ENCODE measurements around the gene DYSF.
"Not testable (repeated sequence)": the region's sequence is repeated elsewhere in the genome, so short reads cannot be mapped to it uniquely, and the experiment has no call there.

DYSF gene

DNA sequence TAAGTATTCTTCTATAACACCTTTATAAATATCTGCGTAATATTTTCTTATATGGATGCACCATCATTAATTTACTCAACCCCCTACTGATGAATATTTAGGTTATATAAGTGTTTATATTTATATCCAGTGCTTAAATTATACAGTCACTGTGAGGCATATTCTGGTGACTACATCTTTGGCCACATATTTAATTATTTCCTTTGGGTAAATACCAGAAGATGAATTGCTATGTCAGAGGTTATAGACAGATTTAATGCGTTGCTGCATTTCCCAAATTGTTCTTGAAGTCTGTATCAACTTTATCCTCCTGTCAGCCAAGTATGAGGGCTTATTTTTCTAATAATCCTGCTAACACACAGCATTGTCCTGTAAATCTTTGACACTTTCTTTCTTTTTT, 18.7 kb downstream of the DYSF start:
- no peak for DNase-seq (ENCODE audit: low read depth in 2 of 2)

- no peak for DNase-seq (ENCODE audit: low read depth in 2 of 2)
Measured at GRCh38 chr2:71473346-71474031, 20.1 kb downstream of the DYSF start.

- no peak for DNase-seq (ENCODE audit: low read depth in 2 of 2)
Measured at GRCh38 chr2:71474116-71474743, 20.9 kb downstream of the DYSF start.

DNA sequence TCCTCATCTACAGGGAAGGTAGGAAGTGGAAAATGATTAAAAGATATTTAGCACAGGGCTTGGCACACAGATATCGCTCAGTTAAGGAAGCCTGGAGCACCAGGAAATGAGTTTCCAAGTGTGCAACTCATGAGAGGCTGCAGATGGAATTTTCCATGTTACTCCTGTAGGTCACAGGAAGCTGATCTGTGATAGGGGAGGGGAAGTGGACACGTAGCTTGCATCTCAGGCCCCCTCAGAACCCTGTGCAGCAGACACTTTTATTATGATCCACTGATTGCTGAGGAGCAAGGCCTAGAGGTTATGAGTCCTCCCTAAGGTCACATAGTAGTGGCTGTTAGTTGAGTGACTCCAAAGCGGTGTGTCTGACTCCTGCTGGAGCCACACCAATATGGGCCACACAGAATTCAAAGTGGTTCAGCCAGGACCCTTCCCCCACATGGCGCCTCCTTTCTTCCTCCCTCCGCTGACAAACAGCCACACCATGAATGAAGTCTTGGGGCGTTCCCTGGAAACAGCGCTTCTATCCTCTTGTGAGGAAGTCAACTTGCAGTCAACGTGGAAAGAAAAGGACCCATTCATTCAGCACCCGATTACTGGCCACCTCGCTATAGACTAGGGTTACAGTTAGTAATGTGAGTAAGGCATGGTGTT, 21.5 kb downstream of the DYSF start:
- no peak for DNase-seq (ENCODE audit: low read depth in 2 of 2)

DNA sequence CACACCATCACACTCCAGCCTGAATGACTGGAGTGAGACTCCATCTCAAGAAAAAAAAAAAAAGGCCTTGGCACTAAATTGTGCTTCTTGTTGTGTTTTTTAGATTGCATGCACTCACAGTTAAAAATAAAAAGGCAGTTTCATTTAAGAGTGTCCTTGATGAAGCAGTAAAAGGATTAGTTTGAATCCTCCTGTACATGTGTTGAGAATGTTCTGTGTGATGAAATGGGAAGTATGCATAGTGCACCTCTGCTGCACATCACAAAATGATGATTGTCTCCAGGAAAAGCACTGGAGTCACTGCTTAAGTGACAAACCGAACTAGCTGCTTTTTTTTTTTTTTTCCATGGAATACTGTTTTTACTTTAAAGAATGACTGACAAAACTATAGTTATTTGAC, 23.1 kb downstream of the DYSF start:
- no peak for DNase-seq (ENCODE audit: low read depth in 2 of 2)

GRCh38 chr2:71477231-71477691, 23.9 kb downstream of the DYSF start:
- DNase-seq (ENCODE audit: low read depth in 2 of 2) = no peak

- DNase-seq (ENCODE audit: low read depth in 2 of 2) = no peak
Measured at GRCh38 chr2:71478806-71479205, 25.4 kb downstream of the DYSF start.

DNA sequence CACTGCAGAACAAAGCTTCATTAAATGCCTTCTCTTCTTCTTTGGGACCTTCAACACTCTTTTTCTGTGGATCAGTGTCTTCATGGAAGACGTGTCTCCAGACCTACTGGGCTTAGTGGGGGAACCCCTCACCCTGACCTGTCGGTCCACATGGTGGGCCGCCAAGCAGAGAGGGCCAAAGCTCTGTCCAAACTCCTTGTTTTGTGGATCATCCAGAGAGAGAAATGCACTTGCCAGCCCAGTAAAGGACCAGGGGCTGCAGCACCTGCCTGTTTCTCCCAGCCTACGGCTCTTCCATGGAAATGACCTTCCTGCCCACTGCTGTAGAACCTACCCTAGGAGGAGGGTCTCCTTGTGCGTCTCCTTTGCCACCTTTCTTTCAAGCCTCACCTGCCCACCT, 25.9 kb downstream of the DYSF start:
- DNase-seq (ENCODE audit: low read depth in 2 of 2) = no peak

DNA sequence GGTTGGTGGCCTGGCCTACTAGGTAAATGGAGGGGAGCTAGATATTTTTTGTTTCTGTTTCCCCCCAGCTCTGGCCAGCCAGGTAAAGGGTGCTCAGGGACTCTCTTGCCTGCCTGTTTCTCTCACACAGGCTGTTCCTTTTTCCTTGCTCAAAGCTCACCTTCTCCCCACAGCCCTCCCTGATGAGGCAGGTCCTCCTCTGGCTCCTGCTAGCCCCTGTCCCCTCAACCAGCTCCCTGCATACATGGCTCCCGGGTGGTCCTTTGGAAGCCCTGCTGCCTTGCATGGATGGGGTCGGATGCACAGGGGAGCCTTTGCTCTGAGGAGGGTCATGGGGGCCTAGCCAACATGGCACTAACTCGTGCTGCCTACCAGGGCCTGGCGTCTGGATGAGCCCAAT, 27.8 kb downstream of the DYSF start:
- DNase-seq (ENCODE audit: low read depth in 2 of 2) = no peak

DNA sequence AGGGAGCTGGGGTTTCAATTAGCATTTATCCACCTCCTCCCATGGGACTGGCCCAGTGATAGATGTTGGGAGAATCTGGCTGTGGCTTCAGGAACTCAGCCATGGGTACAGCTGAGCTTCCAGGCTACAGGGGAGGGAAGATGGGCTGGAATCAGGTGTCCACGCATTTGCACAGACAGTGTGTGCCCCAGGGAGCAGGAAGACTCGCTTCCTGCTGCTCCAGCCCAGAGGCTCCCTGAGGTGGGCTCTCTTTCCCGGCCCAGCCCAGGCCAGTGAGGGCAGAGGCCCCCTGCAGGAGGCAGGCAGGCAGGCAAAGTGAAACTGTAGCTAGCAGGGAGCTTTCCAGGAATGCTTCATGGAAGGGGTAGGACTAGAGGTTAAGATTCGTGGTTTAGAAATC, 28.7 kb downstream of the DYSF start:
- DNase-seq (ENCODE audit: low read depth in 2 of 2) = no peak

DNA sequence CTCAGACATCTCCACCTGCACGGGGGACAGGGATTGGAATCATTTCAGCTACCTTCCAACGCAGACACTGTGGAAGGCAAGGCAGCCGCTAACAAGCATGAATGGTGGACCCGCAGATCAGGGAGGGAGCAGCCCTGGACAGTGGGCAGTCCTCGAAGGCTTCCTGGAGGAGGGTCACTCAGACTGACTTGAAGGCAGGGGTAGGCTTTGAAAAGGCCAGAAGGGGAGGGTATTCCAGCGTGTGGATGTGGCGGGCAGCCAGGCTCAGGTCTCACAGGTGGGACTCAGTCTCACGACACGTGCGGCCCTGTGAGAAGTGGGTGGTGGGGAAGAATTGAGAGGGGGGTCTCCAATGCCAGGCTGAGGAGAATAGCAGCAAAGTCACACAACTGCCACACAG, 29.9 kb downstream of the DYSF start:
- DNase-seq (ENCODE audit: low read depth in 2 of 2) = no peak

GRCh38 chr2:71484354-71484753, 31.0 kb downstream of the DYSF start:
- no peak for DNase-seq (ENCODE audit: low read depth in 2 of 2)

GRCh38 chr2:71486881-71487640, 33.7 kb downstream of the DYSF start:
- no peak for DNase-seq (ENCODE audit: low read depth in 2 of 2)

- not testable (repeated sequence) for DNase-seq (ENCODE audit: low read depth in 2 of 2)
Measured at GRCh38 chr2:71491551-71491950, 38.2 kb downstream of the DYSF start.

DNA sequence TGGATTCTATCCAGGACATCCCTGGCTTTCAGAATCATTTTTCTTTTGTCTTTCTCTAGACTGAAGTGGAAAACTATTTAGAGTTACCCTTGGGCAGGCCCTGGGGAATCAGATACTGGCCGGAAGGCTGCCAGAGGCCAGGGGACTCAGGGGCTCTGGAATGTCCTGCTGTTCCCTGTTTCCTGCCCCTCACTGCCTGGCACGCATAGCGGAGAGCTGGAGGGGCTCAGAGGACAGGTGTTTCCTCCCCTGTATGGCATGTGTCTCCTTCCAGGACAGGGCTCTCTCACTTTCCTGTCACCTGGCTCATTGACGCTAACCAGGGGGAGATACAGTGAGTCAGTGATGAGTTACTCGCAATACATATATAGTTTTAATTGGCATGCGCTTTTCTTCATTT, 38.8 kb downstream of the DYSF start:
- no peak for DNase-seq (ENCODE audit: low read depth in 2 of 2)

GRCh38 chr2:71494091-71494490, 40.7 kb downstream of the DYSF start:
- DNase-seq (ENCODE audit: low read depth in 2 of 2) = no peak

DNA sequence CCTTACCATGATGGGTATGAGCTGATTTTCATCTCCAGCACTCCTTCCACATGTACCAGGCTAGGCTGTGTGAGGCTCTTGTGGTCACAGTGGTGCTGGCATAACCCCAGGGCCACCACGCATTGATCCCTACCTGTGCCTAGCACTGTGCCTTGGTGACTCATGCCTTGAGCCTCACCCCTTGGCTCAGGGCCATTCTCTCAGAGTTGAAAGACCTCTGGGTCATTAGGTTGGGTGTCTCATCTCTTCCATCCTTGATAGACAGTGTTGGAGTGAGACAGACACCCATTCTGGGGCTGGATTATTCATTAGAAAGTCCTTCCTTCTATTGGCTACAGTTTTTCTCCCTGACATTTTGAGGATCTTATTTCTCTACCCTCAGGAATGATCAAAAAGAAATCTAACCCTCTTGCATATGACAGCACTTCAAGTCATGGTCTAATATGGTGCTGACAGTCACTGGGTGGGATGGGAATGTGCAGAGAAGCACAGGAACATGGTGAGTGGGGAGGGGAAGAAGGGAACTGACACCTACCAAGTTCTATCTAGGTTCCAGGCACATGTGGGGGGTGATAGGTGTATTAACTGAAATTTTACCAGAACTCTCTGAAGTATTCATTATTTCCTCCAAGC, 41.3 kb downstream of the DYSF start:
- DNase-seq (ENCODE audit: low read depth in 2 of 2) = no peak

- no peak for DNase-seq (ENCODE audit: low read depth in 2 of 2)
Measured at GRCh38 chr2:71496156-71496770, 42.9 kb downstream of the DYSF start.

DNA sequence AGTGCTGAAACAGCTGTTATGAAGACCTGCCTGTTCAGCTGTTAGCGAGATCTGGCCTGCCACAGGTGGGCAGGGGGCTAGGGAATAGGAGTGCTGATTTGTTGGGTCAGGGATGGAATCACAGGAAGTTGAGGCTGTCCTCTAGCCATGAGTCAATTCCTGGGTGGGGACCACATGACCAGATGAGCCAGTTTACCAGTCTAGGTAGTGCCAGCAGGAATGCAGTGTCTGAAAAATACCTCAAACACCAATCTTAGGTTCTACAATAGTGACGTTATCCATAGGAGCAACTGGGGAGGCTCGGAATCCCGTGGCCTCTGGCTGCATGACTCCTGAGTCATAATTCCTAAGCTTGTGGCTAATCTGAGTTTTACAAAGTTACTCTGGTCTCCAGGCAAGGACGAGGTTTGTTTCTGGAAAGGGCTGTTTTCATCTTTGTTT, 44.9 kb downstream of the DYSF start:
- DNase-seq (ENCODE audit: low read depth in 2 of 2) = peak; percentile 17 to 28

DNA sequence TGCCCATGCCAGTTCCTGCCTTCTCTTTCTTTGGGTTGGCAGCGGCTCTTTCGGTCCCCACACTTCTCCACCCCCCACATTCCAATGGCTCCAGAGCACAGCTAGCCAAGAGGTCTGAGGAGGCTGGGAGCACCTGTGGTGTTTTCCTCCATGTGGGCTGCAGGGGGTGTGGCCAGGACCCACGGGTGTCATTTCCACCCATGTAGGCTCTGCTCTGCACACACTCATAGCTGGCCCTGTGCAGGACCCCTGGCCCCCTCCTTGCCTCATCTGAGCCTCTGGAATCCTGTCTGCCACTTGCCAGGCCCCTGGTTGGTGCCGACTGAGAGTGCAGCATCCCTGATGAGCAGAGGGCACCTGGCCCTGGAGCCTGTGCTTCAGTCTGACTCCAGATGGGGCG, 46.3 kb downstream of the DYSF start:
- no peak for DNase-seq (ENCODE audit: low read depth in 2 of 2)

- no peak for DNase-seq (ENCODE audit: low read depth in 2 of 2)
Measured at GRCh38 chr2:71500426-71501079, 47.2 kb downstream of the DYSF start.

All from fibroblast of skin of left biceps (primary cell).